ENCODE data around the gene FKBP5.

- peak in 2 of 6 experiments; percentile 42 to 53 for TF ChIP-seq CTCF (IDR thresholded peaks at IDR 0.05)
- peak in 1 of 2 donors; percentile 85 for TF ChIP-seq POLR2A (IDR thresholded peaks at IDR 0.05)
Observed at GRCh38 chr6:35729722-35730121, 41.0 kb upstream of the FKBP5 start.
